Erythroblast (primary cell): ENCODE data around the gene ERN1.

Experiments used
- DNase-seq, 2 experiments: peaks; one replicate each; lab custom pipeline; 2025; lab: John Stamatoyannopoulos, UW
- GATA1 ChIP-seq: IDR thresholded peaks from 2 replicates; pipeline ENCODE4 v1.6.1; 2011; ENCODE audit warnings: low read depth, mild to moderate bottlenecking, control low read depth, low read length, moderate library complexity
- POLR2A ChIP-seq: IDR thresholded peaks from 2 replicates; pipeline ENCODE4 v1.6.1; 2011; ENCODE audit warnings: mild to moderate bottlenecking, low read length

Gene ERN1

GRCh38 chr17:64153565-64154312, 23.8 kb upstream of the ERN1 start:
- no peak for DNase-seq
- TF ChIP-seq POLR2A (no peak), GATA1 (no peak)

- no peak for TF ChIP-seq GATA1
- TF ChIP-seq POLR2A, result no peak
- peak; percentile 49 to 69 for DNase-seq
Observed at GRCh38 chr17:64152428-64153125, 22.6 kb upstream of the ERN1 start.

GRCh38 chr17:64151016-64151368, 21.0 kb upstream of the ERN1 start:
- TF ChIP-seq GATA1 (no peak), POLR2A (no peak)
- no peak for DNase-seq

GRCh38 chr17:64150237-64151015, 20.5 kb upstream of the ERN1 start:
- DNase-seq, result no peak
- TF ChIP-seq POLR2A (no peak), GATA1 (no peak)

GRCh38 chr17:64149196-64149595, 19.3 kb upstream of the ERN1 start:
- TF ChIP-seq POLR2A, result no peak
- TF ChIP-seq GATA1, result no peak

GRCh38 chr17:64148699-64149098, 18.8 kb upstream of the ERN1 start:
- no peak for DNase-seq
- no peak for TF ChIP-seq GATA1
- TF ChIP-seq POLR2A, result no peak

More at GRCh38 chr17:64149196-64149595, 19.3 kb upstream of the ERN1 start:
- DNase-seq, result no peak

GRCh38 chr17:64148017-64148631, 18.2 kb upstream of the ERN1 start:
- DNase-seq, result no peak
- TF ChIP-seq GATA1, result no peak
- TF ChIP-seq POLR2A, result no peak

GRCh38 chr17:64147110-64148016, 17.4 kb upstream of the ERN1 start:
- TF ChIP-seq GATA1 (no peak), POLR2A (peak; percentile 77)
- peak in 1 of 2 experiments; percentile 54 for DNase-seq

GRCh38 chr17:64146418-64147109, 16.6 kb upstream of the ERN1 start:
- DNase-seq, result peak; percentile 80 to 84
- TF ChIP-seq POLR2A, result no peak
- no peak for TF ChIP-seq GATA1

GRCh38 chr17:64145751-64146417, 15.9 kb upstream of the ERN1 start:
- peak; percentile 100 for TF ChIP-seq POLR2A
- TF ChIP-seq GATA1, result no peak
- peak; percentile 98 to 100 for DNase-seq

GRCh38 chr17:64145375-64145750, 15.4 kb upstream of the ERN1 start:
- TF ChIP-seq POLR2A (no peak), GATA1 (no peak)
- DNase-seq, result no peak
